ENCODE data around the gene TTLL9. TPM values are rescaled to one million over a fixed set of nuclear protein-coding genes. Genes with fewer than 3 reads are reported as not detected.

The TTLL9 gene
- total RNA-seq, 4 donors from 2014 or later: 0.17 to 0.34 TPM; not detected in 2

DNA sequence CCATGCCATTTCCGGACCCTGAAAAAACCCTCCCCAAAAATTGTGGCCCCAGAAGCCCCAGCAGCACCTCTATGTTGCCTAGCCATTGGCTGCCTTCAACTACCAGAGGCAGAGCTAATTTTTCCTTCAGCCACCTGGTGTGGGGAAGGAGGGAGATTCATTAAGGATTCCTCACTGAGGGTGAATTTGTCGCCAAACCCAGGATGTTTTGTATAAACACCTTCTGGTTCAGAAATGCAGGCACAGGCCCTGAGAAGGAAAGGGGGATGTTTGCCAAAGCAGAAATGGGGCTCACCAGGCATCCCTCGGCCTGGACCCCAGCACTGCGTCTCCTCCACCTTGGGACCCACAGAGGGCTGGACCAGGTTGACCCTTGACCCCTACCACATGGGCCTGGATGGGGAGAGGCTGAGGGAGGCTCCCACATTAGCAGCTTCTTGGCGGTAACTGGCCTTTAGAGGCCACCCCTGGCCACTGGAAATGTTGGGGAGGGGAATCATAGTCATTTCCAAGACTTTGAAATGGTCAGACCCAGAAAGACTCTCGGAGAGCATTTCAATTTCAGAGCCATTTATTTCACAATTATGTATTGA lies 83.2 kb downstream of the TTLL9 start:
- Histone ChIP-seq H3K9me3 (no peaks in the 10 kb centered on the region), H3K27ac (replicated peaks in 1 of 4) (no peak overlapping the region), H3K27me3 (peaks cover 0 to 20% (median 3%) of the 10 kb centered on the region in 4 donors), H3K36me3 (peaks cover 5 to 16% (median 11%) of the 10 kb centered on the region in 4 donors), H3K4me1 (peaks cover 13 to 24% (median 22%) of the 10 kb centered on the region in 4 donors), H3K4me3 (no peak overlapping the region)
- no peak for DNase-seq (ENCODE audit: extremely low spot score)
- 82% methylated on average over 3 of the region's 6 CpGs for WGBS
- TF ChIP-seq EP300 (IDR thresholded peaks at IDR 0.05) (no peak), POLR2AphosphoS5 (IDR thresholded peaks at IDR 0.05) (no peak), POLR2A (IDR thresholded peaks at IDR 0.05; ENCODE audit: low read depth) (no peak)
- TF ChIP-seq, protein P1, sequence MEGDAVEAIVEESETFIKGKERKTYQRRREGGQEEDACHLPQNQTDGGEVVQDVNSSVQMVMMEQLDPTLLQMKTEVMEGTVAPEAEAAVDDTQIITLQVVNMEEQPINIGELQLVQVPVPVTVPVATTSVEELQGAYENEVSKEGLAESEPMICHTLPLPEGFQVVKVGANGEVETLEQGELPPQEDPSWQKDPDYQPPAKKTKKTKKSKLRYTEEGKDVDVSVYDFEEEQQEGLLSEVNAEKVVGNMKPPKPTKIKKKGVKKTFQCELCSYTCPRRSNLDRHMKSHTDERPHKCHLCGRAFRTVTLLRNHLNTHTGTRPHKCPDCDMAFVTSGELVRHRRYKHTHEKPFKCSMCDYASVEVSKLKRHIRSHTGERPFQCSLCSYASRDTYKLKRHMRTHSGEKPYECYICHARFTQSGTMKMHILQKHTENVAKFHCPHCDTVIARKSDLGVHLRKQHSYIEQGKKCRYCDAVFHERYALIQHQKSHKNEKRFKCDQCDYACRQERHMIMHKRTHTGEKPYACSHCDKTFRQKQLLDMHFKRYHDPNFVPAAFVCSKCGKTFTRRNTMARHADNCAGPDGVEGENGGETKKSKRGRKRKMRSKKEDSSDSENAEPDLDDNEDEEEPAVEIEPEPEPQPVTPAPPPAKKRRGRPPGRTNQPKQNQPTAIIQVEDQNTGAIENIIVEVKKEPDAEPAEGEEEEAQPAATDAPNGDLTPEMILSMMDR (IDR thresholded peaks at IDR 0.05): no peak
- intact Hi-C loops (cut with DNase I): loop anchor here (5.0 kb wide), 1 partner anchor 56 kb away; no protein-coding TSS in a partner anchor

DNA sequence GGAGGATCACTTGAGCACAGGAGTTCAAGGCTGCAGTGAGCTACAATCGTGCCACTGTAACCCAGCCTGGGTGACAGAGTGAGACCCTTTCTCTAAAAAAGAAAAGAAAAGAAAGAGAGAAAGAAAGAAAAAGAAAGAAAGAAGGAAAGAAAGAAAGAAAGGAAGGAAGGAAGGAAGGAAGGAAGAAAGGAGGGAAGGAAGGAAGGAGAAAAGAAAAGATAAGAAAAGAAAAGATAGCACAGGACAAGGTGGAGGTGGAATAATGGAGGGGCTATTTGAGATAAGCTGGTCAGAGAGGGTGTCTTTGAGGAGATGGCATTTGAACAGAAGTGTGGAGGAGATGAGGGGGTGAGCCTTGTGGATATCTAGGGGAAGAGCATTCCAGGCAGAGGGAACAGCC lies 84.1 kb downstream of the TTLL9 start:
- Histone ChIP-seq H3K4me1 (peaks cover 13 to 20% (median 18%) of the 10 kb centered on the region in 4 donors), H3K9me3 (no peaks in the 10 kb centered on the region), H3K27ac (replicated peaks in 1 of 4) (no peak overlapping the region), H3K27me3 (peaks cover 0 to 23% (median 3%) of the 10 kb centered on the region in 4 donors), H3K36me3 (peaks cover 0 to 7% (median 3%) of the 10 kb centered on the region in 4 donors), H3K4me3 (no peak overlapping the region)
- DNase-seq (ENCODE audit: extremely low spot score): no peak
- WGBS: 65% methylated on average over 1 of the region's 1 CpG
- intact Hi-C loops (cut with DNase I): loop anchor here (5.0 kb wide), 1 partner anchor 57 kb away; no protein-coding TSS in a partner anchor
- TF ChIP-seq POLR2A (IDR thresholded peaks at IDR 0.05; ENCODE audit: low read depth): no peak

DNA sequence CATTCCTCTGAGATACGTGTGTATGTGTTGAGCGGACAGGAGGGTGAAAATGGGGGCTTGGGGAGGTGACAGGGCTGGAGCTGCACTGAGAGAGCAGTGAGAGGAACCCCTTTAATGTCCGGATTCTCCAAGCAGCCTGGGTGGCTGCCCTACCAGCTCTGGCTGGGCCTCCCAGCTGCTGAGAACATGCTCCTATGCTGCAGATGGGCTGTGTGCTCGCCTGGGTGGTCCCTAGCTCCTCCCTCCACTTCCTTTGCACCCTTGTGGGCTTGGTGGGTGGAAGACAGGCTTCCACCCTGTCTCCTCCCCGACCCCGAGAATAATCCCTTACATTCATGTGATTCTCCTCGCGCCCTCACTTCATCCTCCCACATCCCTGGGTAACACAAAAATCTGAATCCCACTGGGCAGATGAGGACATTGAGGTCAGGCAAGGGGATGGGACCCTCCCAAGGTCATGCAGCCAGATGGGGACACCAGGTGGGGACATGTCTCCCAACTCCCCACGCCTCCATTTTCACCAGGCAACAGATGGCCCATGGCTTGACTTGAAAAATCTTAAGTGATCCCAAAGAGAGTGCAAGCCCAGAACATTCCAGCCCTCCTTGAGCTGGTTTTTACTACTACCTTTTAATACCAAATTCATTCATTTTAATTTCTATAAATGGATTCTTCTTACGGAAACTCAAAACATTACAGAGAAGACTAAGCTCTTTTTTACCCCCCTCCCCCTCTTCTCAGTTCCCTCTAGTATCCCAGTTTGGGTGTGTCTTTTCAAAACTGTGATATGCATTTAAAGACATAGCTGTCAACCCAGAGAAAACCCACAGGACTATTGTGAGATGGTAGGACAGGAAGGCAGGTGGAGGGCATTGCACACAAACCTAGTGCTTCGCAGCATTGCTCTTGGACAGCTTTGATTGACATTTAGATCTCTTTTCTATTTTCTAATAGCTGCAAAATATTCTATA lies 86.4 kb downstream of the TTLL9 start:
- peaks cover 0 to 46% (median 3%) of the 10 kb centered on the region in 4 donors for H3K27me3 ChIP-seq
- no peak overlapping the region for H3K4me3 ChIP-seq
- H3K36me3 ChIP-seq: no peaks in the 10 kb centered on the region
- DNase-seq (ENCODE audit: extremely low spot score): no peak
- no peaks in the 10 kb centered on the region for H3K4me1 ChIP-seq
- H3K27ac ChIP-seq (replicated peaks in 1 of 4): no peak overlapping the region
- intact Hi-C loops (cut with DNase I): no loop called here
- TF ChIP-seq, protein P1 (IDR thresholded peaks at IDR 0.05): no peak
- TF ChIP-seq EP300 (IDR thresholded peaks at IDR 0.05): no peak
- no peak for TF ChIP-seq POLR2AphosphoS5 (IDR thresholded peaks at IDR 0.05)
- TF ChIP-seq POLR2A (IDR thresholded peaks at IDR 0.05; ENCODE audit: low read depth): no peak
- WGBS: 35% methylated on average over 11 of the region's 11 CpGs
- no peaks in the 10 kb centered on the region for H3K9me3 ChIP-seq

DNA sequence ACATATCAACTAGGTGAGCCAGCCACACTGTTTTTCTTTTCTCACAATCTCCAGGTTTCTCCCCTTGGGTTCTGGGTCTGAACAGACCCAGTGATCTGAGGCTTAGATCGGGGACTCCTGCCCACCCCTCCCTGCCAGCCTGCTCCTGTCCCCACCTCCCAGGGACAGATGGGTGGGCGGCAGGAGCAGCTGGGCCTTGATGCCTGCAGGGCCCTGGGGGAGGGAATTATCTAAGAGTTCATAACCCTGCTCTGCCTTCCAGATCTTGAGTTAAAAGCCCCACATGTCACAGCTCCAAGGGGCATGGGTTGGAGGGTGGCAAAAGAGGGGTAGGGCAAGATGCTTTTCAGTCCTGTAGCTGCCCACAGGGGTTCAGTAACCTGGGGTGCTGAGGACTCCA lies 92.3 kb downstream of the TTLL9 start:
- intact Hi-C loops (cut with DNase I): no loop called here
- Histone ChIP-seq H3K4me3 (no peak overlapping the region), H3K36me3 (no peaks in the 10 kb centered on the region), H3K9me3 (no peaks in the 10 kb centered on the region), H3K27me3 (peaks cover 0 to 88% (median 18%) of the 10 kb centered on the region in 4 donors), H3K27ac (replicated peaks in 1 of 4) (no peak overlapping the region), H3K4me1 (peaks cover 0 to 4% (median 1%) of the 10 kb centered on the region in 4 donors)
- no peak for TF ChIP-seq POLR2A (IDR thresholded peaks at IDR 0.05; ENCODE audit: low read depth)
- TF ChIP-seq EP300 (IDR thresholded peaks at IDR 0.05): no peak
- TF ChIP-seq, protein P1 (IDR thresholded peaks at IDR 0.05): no peak
- no peak for TF ChIP-seq POLR2AphosphoS5 (IDR thresholded peaks at IDR 0.05)
- no peak for DNase-seq (ENCODE audit: extremely low spot score)
- 20% methylated on average over 2 of the region's 2 CpGs for WGBS

DNA sequence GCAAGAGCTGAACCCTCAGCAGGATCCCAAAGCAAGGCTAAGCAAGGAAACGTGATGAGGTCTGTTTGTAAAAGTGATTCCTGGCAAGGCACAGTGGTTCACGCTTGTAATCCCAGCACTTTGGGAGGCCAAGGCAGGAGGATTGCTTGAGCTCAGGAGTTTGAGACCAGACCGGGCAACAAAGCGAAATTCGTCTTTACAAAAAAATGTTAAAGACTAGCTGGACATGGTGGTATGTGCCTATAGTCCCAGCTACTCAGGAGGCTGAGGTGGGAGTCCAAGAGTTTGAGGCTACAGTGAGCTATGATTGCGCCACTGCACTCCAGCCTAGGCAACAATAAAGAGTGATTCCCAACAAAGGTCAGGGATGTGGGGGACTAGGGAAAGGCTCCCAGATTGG lies 93.5 kb downstream of the TTLL9 start:
- TF ChIP-seq, protein P1 (IDR thresholded peaks at IDR 0.05): no peak
- TF ChIP-seq POLR2A (IDR thresholded peaks at IDR 0.05; ENCODE audit: low read depth) (no peak), POLR2AphosphoS5 (IDR thresholded peaks at IDR 0.05) (no peak), EP300 (IDR thresholded peaks at IDR 0.05) (no peak)
- Histone ChIP-seq H3K36me3 (no peaks in the 10 kb centered on the region), H3K27me3 (peaks cover 0 to 91% (median 20%) of the 10 kb centered on the region in 4 donors), H3K4me1 (peaks cover 0 to 12% (median 6%) of the 10 kb centered on the region in 4 donors), H3K9me3 (no peaks in the 10 kb centered on the region), H3K27ac (replicated peaks in 1 of 4) (no peak overlapping the region), H3K4me3 (no peak overlapping the region)
- 66% methylated on average over 6 of the region's 6 CpGs for WGBS
- intact Hi-C loops (cut with DNase I): no loop called here
- DNase-seq (ENCODE audit: extremely low spot score): no peak
